ENCODE results near the gene GTF2H2.
"Not testable (repeated sequence)": the region's sequence is repeated elsewhere in the genome, so short reads cannot be mapped to it uniquely, and the experiment has no call there.

- TF ChIP-seq, protein P1, sequence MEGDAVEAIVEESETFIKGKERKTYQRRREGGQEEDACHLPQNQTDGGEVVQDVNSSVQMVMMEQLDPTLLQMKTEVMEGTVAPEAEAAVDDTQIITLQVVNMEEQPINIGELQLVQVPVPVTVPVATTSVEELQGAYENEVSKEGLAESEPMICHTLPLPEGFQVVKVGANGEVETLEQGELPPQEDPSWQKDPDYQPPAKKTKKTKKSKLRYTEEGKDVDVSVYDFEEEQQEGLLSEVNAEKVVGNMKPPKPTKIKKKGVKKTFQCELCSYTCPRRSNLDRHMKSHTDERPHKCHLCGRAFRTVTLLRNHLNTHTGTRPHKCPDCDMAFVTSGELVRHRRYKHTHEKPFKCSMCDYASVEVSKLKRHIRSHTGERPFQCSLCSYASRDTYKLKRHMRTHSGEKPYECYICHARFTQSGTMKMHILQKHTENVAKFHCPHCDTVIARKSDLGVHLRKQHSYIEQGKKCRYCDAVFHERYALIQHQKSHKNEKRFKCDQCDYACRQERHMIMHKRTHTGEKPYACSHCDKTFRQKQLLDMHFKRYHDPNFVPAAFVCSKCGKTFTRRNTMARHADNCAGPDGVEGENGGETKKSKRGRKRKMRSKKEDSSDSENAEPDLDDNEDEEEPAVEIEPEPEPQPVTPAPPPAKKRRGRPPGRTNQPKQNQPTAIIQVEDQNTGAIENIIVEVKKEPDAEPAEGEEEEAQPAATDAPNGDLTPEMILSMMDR (IDR thresholded peaks at IDR 0.05), result not testable (repeated sequence)
- not testable (repeated sequence) for TF ChIP-seq POLR2A (IDR thresholded peaks at IDR 0.05)
Observed at GRCh38 chr5:71082340-71082739, 14.9 kb upstream of the GTF2H2 start.

Data from Peyer's patch (tissue), 4 donors.